Stomach smooth muscle (tissue), 2 donors: ENCODE data around the gene ANKRD29.
"Not testable (repeated sequence)": the region's sequence is repeated elsewhere in the genome, so short reads cannot be mapped to it uniquely, and the experiment has no call there.

ENCODE experiments used
- H3K27ac ChIP-seq: one replicate; pipeline ENCODE4 v1.7.0; 2013; ENCODE audit warnings: mild to moderate bottlenecking, low read length, inconsistent platforms
- H3K27me3 ChIP-seq, 2 donors: one replicate each; pipeline ENCODE4 v1.7.0; 2013; ENCODE audit warnings: low read length in 2 of 2; ENCODE audit not compliant: insufficient read depth in 2 of 2, control insufficient read depth in 1 of 2
- H3K36me3 ChIP-seq, 2 donors: one replicate each; pipeline ENCODE4 v1.7.0; 2013; ENCODE audit warnings: low read length in 2 of 2; ENCODE audit not compliant: control insufficient read depth in 2 of 2, insufficient read depth in 2 of 2
- H3K4me1 ChIP-seq: one replicate; pipeline ENCODE4 v1.7.0; 2013; ENCODE audit warnings: low read length; ENCODE audit not compliant: control insufficient read depth, insufficient read depth
- H3K4me3 ChIP-seq, 2 donors: one replicate each; pipeline ENCODE4 v1.7.0; 2013; ENCODE audit warnings: low read length in 2 of 2
- H3K9ac ChIP-seq, 2 donors: one replicate each; pipeline ENCODE4 v1.7.0; 2013; ENCODE audit warnings: low read length in 2 of 2, mild to moderate bottlenecking in 1 of 2
- H3K9me3 ChIP-seq, 2 donors: one replicate each; pipeline ENCODE4 v1.7.0; 2013; ENCODE audit warnings: low read length in 2 of 2; ENCODE audit not compliant: control insufficient read depth in 2 of 2
- donor health status: healthy.
- donor health status: Pancreatic carcinoma.

ANKRD29 gene

GRCh38 chr18:23570912-23571504 is 91.7 kb downstream of the ANKRD29 start:
- Histone ChIP-seq H3K4me1 (peaks cover 2% of the 10 kb centered on the region), H3K9me3 (no peaks in the 10 kb centered on the region), H3K4me3 (no peak overlapping the region), H3K27me3 (no peaks in the 10 kb centered on the region), H3K9ac (no peak overlapping the region), H3K27ac (no peak overlapping the region), H3K36me3 (peaks cover 23 to 33% of the 10 kb centered on the region in 2 donors)

- H3K27ac ChIP-seq: no peak overlapping the region
- no peak overlapping the region for H3K9ac ChIP-seq
These were observed 93.2 kb downstream of the ANKRD29 start for GRCh38 chr18:23569299-23570063.

GRCh38 chr18:23568281-23569138 is 94.2 kb downstream of the ANKRD29 start:
- Histone ChIP-seq H3K27me3 (no peaks in the 10 kb centered on the region), H3K4me1 (no peaks in the 10 kb centered on the region), H3K36me3 (peaks cover 24 to 33% of the 10 kb centered on the region in 2 donors), H3K4me3 (no peak overlapping the region), H3K9me3 (no peaks in the 10 kb centered on the region), H3K9ac (no peak overlapping the region), H3K27ac (no peak overlapping the region)

More at GRCh38 chr18:23569299-23570063, 93.2 kb downstream of the ANKRD29 start:
- no peaks in the 10 kb centered on the region for H3K27me3 ChIP-seq
- H3K4me1 ChIP-seq: no peaks in the 10 kb centered on the region
- H3K4me3 ChIP-seq: no peak overlapping the region
- H3K36me3 ChIP-seq: peaks cover 22 to 33% of the 10 kb centered on the region in 2 donors
- H3K9me3 ChIP-seq: no peaks in the 10 kb centered on the region

- H3K9ac ChIP-seq: no peak overlapping the region
- peaks cover 27 to 28% of the 10 kb centered on the region in 2 donors for H3K36me3 ChIP-seq
- no peaks in the 10 kb centered on the region for H3K9me3 ChIP-seq
- H3K4me1 ChIP-seq: no peaks in the 10 kb centered on the region
- no peak overlapping the region for H3K4me3 ChIP-seq
- no peak overlapping the region for H3K27ac ChIP-seq
- H3K27me3 ChIP-seq: no peaks in the 10 kb centered on the region
These were observed 95.0 kb downstream of the ANKRD29 start for GRCh38 chr18:23567671-23568070.

GRCh38 chr18:23565916-23566547 is 96.7 kb downstream of the ANKRD29 start:
- peaks cover 30 to 35% of the 10 kb centered on the region in 2 donors for H3K36me3 ChIP-seq
- H3K4me1 ChIP-seq: no peaks in the 10 kb centered on the region
- no peaks in the 10 kb centered on the region for H3K27me3 ChIP-seq
- H3K4me3 ChIP-seq: no peak overlapping the region
- no peak overlapping the region for H3K9ac ChIP-seq
- H3K27ac ChIP-seq: no peak overlapping the region
- H3K9me3 ChIP-seq: no peaks in the 10 kb centered on the region

GRCh38 chr18:23563377-23564043 is 99.2 kb downstream of the ANKRD29 start:
- Histone ChIP-seq H3K4me1 (no peaks in the 10 kb centered on the region), H3K27me3 (no peaks in the 10 kb centered on the region), H3K36me3 (peaks cover 30 to 39% of the 10 kb centered on the region in 2 donors)

GRCh38 chr18:23560186-23560585 is 102.5 kb downstream of the ANKRD29 start:
- no peaks in the 10 kb centered on the region for H3K9me3 ChIP-seq
- H3K4me3 ChIP-seq: no peak overlapping the region
- H3K4me1 ChIP-seq: no peaks in the 10 kb centered on the region
- H3K36me3 ChIP-seq: peaks cover 42% of the 10 kb centered on the region in 2 donors
- no peaks in the 10 kb centered on the region for H3K27me3 ChIP-seq
- no peak overlapping the region for H3K9ac ChIP-seq
- no peak overlapping the region for H3K27ac ChIP-seq

More at GRCh38 chr18:23563377-23564043, 99.2 kb downstream of the ANKRD29 start:
- no peak overlapping the region for H3K9ac ChIP-seq
- no peak overlapping the region for H3K27ac ChIP-seq
- H3K9me3 ChIP-seq: no peaks in the 10 kb centered on the region
- no peak overlapping the region for H3K4me3 ChIP-seq

- H3K9me3 ChIP-seq, H3K27ac ChIP-seq, H3K4me3 ChIP-seq, H3K4me1 ChIP-seq, H3K27me3 ChIP-seq, H3K9ac ChIP-seq: not testable (repeated sequence)
- peaks cover 55 to 64% of the 10 kb centered on the region in 2 donors for H3K36me3 ChIP-seq
These were observed 105.2 kb downstream of the ANKRD29 start for GRCh38 chr18:23557511-23557910.

GRCh38 chr18:23556145-23556780 is 106.4 kb downstream of the ANKRD29 start:
- Histone ChIP-seq H3K9me3 (no peaks in the 10 kb centered on the region), H3K36me3 (peaks cover 58 to 68% of the 10 kb centered on the region in 2 donors), H3K9ac (no peak overlapping the region), H3K4me1 (no peaks in the 10 kb centered on the region), H3K4me3 (no peak overlapping the region), H3K27ac (no peak overlapping the region), H3K27me3 (no peaks in the 10 kb centered on the region)
